ENCODE data around the gene EMC9.

Gene EMC9

GRCh38 chr14:24149302-24149969 is 8.0 kb upstream of the EMC9 start:
- no peak for DNase-seq (ENCODE audit: low read depth)

- no peak for DNase-seq (ENCODE audit: low read depth)
These were observed 6.5 kb upstream of the EMC9 start for GRCh38 chr14:24147761-24148428.

- DNase-seq (ENCODE audit: low read depth): peak; percentile 90
These were observed 5.8 kb upstream of the EMC9 start, which contains the start of gene RNF31 for GRCh38 chr14:24146978-24147760. Gene RNF31 (plus strand): TSS chr14:24147498. CDS start chr14:24147699, 201 bp downstream.

- DNase-seq (ENCODE audit: low read depth): peak; percentile 73
These were observed 5.1 kb upstream of the EMC9 start, which contains the start of gene PSME2 for GRCh38 chr14:24146453-24146977. Gene PSME2 (minus strand): TSS chr14:24146610. CDS start chr14:24146581, 29 bp downstream.

GRCh38 chr14:24145690-24146452 is 4.5 kb upstream of the EMC9 start:
- no peak for DNase-seq (ENCODE audit: low read depth)

- DNase-seq (ENCODE audit: low read depth): no peak
These were observed 3.8 kb upstream of the EMC9 start for GRCh38 chr14:24145219-24145618.

- no peak for DNase-seq (ENCODE audit: low read depth)
These were observed 3.1 kb upstream of the EMC9 start for GRCh38 chr14:24144451-24144850.

GRCh38 chr14:24143511-24143910 is 2.1 kb upstream of the EMC9 start:
- DNase-seq (ENCODE audit: low read depth): no peak

GRCh38 chr14:24139272-24139934 is 2.0 kb downstream of the EMC9 start:
- no peak for DNase-seq (ENCODE audit: low read depth)

GRCh38 chr14:24138396-24139271 is 2.8 kb downstream of the EMC9 start:
- DNase-seq (ENCODE audit: low read depth): no peak

- no peak for DNase-seq (ENCODE audit: low read depth)
These were observed 3.6 kb downstream of the EMC9 start for GRCh38 chr14:24137529-24138395.

- no peak for DNase-seq (ENCODE audit: low read depth)
These were observed 4.5 kb downstream of the EMC9 start for GRCh38 chr14:24136684-24137528.

- no peak for DNase-seq (ENCODE audit: low read depth)
These were observed 5.3 kb downstream of the EMC9 start, which contains the start of gene PSME1 for GRCh38 chr14:24135834-24136683. Gene PSME1 (plus strand): TSS chr14:24136194. CDS start chr14:24136263, 69 bp downstream.

- DNase-seq (ENCODE audit: low read depth): no peak
These were observed 5.9 kb downstream of the EMC9 start for GRCh38 chr14:24135584-24135833.

GRCh38 chr14:24133735-24134134 is 7.7 kb downstream of the EMC9 start:
- no peak for DNase-seq (ENCODE audit: low read depth)

- no peak for DNase-seq (ENCODE audit: low read depth)
These were observed 8.4 kb downstream of the EMC9 start for GRCh38 chr14:24132976-24133375.

- DNase-seq (ENCODE audit: low read depth): no peak
These were observed 9.2 kb downstream of the EMC9 start for GRCh38 chr14:24132061-24132685.
